Hepatocyte (in vitro differentiated cells): ENCODE data around the gene BACH2. TPM values are rescaled to one million over a fixed set of nuclear protein-coding genes. Genes with fewer than 3 reads are reported as not detected.

Source experiments
- DNase-seq: peaks from one replicate; pipeline ENCODE4 v3.0.0-alpha.2; 2016; ENCODE audit warnings: low spot score
- H2AFZ ChIP-seq: fragments of 200-600 bp; sonication (generic); 2 replicates; pipeline ENCODE4 v1.6.0; 2016; ENCODE audit warnings: antibody characterized with exemption, mild to moderate bottlenecking
- H3K27ac ChIP-seq: fragments of 200-600 bp; sonication (generic); 2 replicates; pipeline ENCODE4 v1.5.1; 2016; ENCODE audit warnings: mild to moderate bottlenecking
- H3K27me3 ChIP-seq: fragments of 200-600 bp; sonication (generic); 2 replicates; pipeline ENCODE4 v1.6.1; 2016
- H3K36me3 ChIP-seq: fragments of 200-600 bp; sonication (generic); replicated peaks from 2 replicates; pipeline ENCODE4 v1.5.1; 2016; ENCODE audit warnings: low read depth; ENCODE audit not compliant: insufficient read depth
- H3K4me1 ChIP-seq: fragments of 200-600 bp; sonication (generic); 2 replicates; pipeline ENCODE4 v1.5.1; 2016; ENCODE audit warnings: mild to moderate bottlenecking, moderate library complexity; ENCODE audit not compliant: insufficient read depth
- H3K4me2 ChIP-seq: fragments of 200-600 bp; sonication (generic); 2 replicates; pipeline ENCODE4 v1.6.0; 2016
- H3K4me3 ChIP-seq: fragments of 200-600 bp; sonication (generic); 2 replicates; pipeline ENCODE4 v1.5.1; 2016; ENCODE audit warnings: mild to moderate bottlenecking
- H3K79me2 ChIP-seq: fragments of 200-600 bp; sonication (generic); 2 replicates; pipeline ENCODE4 v1.6.0; 2017; ENCODE audit warnings: mild to moderate bottlenecking
- H3K9me2 ChIP-seq: fragments of 200-600 bp; sonication (generic); replicated peaks from 2 replicates; pipeline ENCODE4 v1.6.0; 2017; ENCODE audit warnings: mild to moderate bottlenecking; ENCODE audit not compliant: insufficient read depth
- H3K9me3 ChIP-seq: fragments of 200-600 bp; sonication (generic); 2 replicates; pipeline ENCODE4 v1.5.1; 2016; ENCODE audit warnings: low read depth, mild to moderate bottlenecking
- H4K20me1 ChIP-seq: fragments of 200-600 bp; sonication (generic); 2 replicates; pipeline ENCODE4 v1.6.0; 2016; ENCODE audit warnings: mild to moderate bottlenecking; ENCODE audit not compliant: insufficient read depth, poor library complexity, severe bottlenecking
- CTCF ChIP-seq: fragments of 200-600 bp; sonication (generic); IDR thresholded peaks from 2 replicates; pipeline ENCODE4 v1.5.1; 2016; ENCODE audit warnings: antibody characterized with exemption, mild to moderate bottlenecking; ENCODE audit not compliant: poor library complexity
- EZH2 ChIP-seq: fragments of 200-600 bp; sonication (generic); IDR thresholded peaks from 2 replicates; pipeline ENCODE4 v1.6.1; 2016; ENCODE audit warnings: antibody characterized with exemption, mild to moderate bottlenecking, borderline replicate concordance
- EZH2phosphoT487 ChIP-seq: fragments of 200-600 bp; sonication (generic); IDR thresholded peaks from one replicate; pipeline ENCODE4 v1.6.1; 2018; ENCODE audit warnings: antibody characterized with exemption, mild to moderate bottlenecking, low read depth, moderate library complexity; ENCODE audit not compliant: unreplicated experiment, severe bottlenecking
- WGBS: methylation state at CpG from one replicate; pipeline ENCODE4 v1.1.6; 2016; ENCODE audit warnings: low lambda C conversion rate; ENCODE audit errors: missing lambda C conversion rate; 5-methylcytosine and 5-hydroxymethylcytosine counted together
- polyA plus RNA-seq: library from polyadenylated mRNA; unstranded; fragments of >200 nt; fragmentation: Nextera tagmentation; extraction: Ambion mirVana; gene quantifications from 2 replicates; pipeline ENCODE4 v1.2.1, GENCODE V29; 2016
- total RNA-seq: library from RNA; depleted of rRNA; stranded (reverse); fragments of >200 nt; gene quantifications from 2 replicates; pipeline ENCODE4 v1.2.3, GENCODE V29; 2014

Gene BACH2
- total and polyA plus RNA-seq, 2 experiments from 2014 or later, result 2.3 to 2.6 TPM

GRCh38 chr6:90076511-90077415 lies 219.9 kb downstream of the BACH2 start:
- H3K4me2 ChIP-seq, result no peak overlapping the region
- H3K9me2 ChIP-seq, result no peaks in the 10 kb centered on the region
- H3K79me2 ChIP-seq, result no peaks in the 10 kb centered on the region
- no peak overlapping the region for H3K4me3 ChIP-seq
- H3K36me3 ChIP-seq, result no peaks in the 10 kb centered on the region
- WGBS, result 94% methylated on average over 17 of the region's 17 CpGs
- no peaks in the 10 kb centered on the region for H4K20me1 ChIP-seq
- DNase-seq, result no peak
- H2AFZ ChIP-seq, result no peak overlapping the region
- H3K27me3 ChIP-seq, result no peaks in the 10 kb centered on the region
- H3K27ac ChIP-seq, result no peak overlapping the region
- H3K9me3 ChIP-seq, result no peaks in the 10 kb centered on the region
- TF ChIP-seq CTCF, result no peak
- TF ChIP-seq EZH2, result no peak
- TF ChIP-seq EZH2phosphoT487, result no peak
- H3K4me1 ChIP-seq, result no peaks in the 10 kb centered on the region

- Histone ChIP-seq H3K4me3 (no peak overlapping the region), H3K27me3 (no peaks in the 10 kb centered on the region), H3K9me3 (no peaks in the 10 kb centered on the region), H3K4me1 (no peaks in the 10 kb centered on the region), H3K27ac (no peak overlapping the region), H3K9me2 (no peaks in the 10 kb centered on the region), H4K20me1 (no peaks in the 10 kb centered on the region), H2AFZ (no peak overlapping the region), H3K4me2 (no peak overlapping the region), H3K79me2 (no peaks in the 10 kb centered on the region), H3K36me3 (no peaks in the 10 kb centered on the region)
- no peak for TF ChIP-seq EZH2
- TF ChIP-seq EZH2phosphoT487, result no peak
- TF ChIP-seq CTCF, result no peak
- no peak for DNase-seq
- WGBS, result 95% methylated on average over 6 of the region's 6 CpGs
Observed at GRCh38 chr6:90074161-90074850, 222.3 kb downstream of the BACH2 start.

DNA sequence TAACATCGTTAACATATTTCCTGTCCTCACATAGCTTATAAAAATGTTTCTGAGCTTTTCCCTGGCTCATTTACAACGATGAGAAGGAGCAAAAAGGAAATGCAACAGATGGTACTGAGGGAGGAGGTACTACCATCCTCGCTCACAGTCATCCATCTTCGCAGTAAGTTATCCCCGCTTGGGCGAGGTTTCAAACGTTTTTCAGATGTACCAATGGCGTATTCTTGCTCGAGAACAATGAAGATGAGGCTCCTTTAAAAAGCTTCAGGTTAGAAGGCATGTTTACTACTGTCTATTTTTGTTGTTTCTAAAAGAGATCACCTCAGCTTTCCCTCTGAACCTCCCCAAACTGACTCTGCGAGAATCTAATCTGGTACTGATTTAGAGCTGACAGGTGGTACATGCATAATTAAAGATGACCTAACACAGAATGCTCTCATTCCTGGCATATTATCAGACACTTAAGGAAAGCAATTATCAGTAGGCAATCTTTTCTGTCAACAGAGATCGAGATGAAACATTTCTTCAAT lies 223.6 kb downstream of the BACH2 start:
- H2AFZ ChIP-seq, result no peak overlapping the region
- no peaks in the 10 kb centered on the region for H3K27me3 ChIP-seq
- TF ChIP-seq EZH2phosphoT487 (no peak), CTCF (no peak), EZH2 (no peak)
- no peaks in the 10 kb centered on the region for H3K9me3 ChIP-seq
- H3K9me2 ChIP-seq, result no peaks in the 10 kb centered on the region
- H3K36me3 ChIP-seq, result no peaks in the 10 kb centered on the region
- H3K4me3 ChIP-seq, result no peak overlapping the region
- no peaks in the 10 kb centered on the region for H4K20me1 ChIP-seq
- H3K79me2 ChIP-seq, result no peaks in the 10 kb centered on the region
- no peak overlapping the region for H3K27ac ChIP-seq
- no peaks in the 10 kb centered on the region for H3K4me1 ChIP-seq
- 68% methylated on average over 11 of the region's 11 CpGs for WGBS
- no peak overlapping the region for H3K4me2 ChIP-seq
- DNase-seq, result no peak
